Measurements from ENCODE around the gene SH3BP2. TPM values are rescaled to one million over a fixed set of nuclear protein-coding genes. Genes with fewer than 3 reads are reported as not detected.
A peak's percentile ranks its signal among the peaks of the same experiment; 100 is the strongest.

The SH3BP2 gene
- total RNA-seq, 1 experiment from 2014 or later, result 54.0 TPM

GRCh38 chr4:2754848-2755819 is 37.8 kb upstream of the SH3BP2 start:
- no peaks in the 10 kb centered on the region for H3K27me3 ChIP-seq (ENCODE audit: insufficient read depth, low read depth)
- no peaks in the 10 kb centered on the region for H3K9me2 ChIP-seq (ENCODE audit: insufficient read depth)
- no peaks in the 10 kb centered on the region for H3F3A ChIP-seq (ENCODE audit: insufficient read depth, low read depth)
- no peak overlapping the region for H3K27ac ChIP-seq
- BruUV-seq (replicated peaks), result no TSS peak
- H3K9me3 ChIP-seq (ENCODE audit: insufficient read depth, low read depth), result no peaks in the 10 kb centered on the region
- H3K4me1 ChIP-seq (replicated peaks; ENCODE audit: insufficient read depth), result peaks cover 6% of the 10 kb centered on the region; the same call in 1 of the 2 replicates
- intact Hi-C loops (cut with micrococcal nuclease; ENCODE audit: unreplicated experiment), result no loop called here
- CTCF ChIA-PET, result no interaction called here
- no peak for DNase-seq
- peak overlapping the region; percentile 75 for H3K4me2 ChIP-seq
- no peak overlapping the region for H2AFZ ChIP-seq
- POLR2A ChIA-PET (ENCODE audit: unreplicated experiment), result interaction anchor here (0.6 kb wide), 2 partner anchors 181 to 286 kb away, joined by 3 to 21 read pairs; no protein-coding TSS in a partner anchor
- TF ChIP-seq EZH2 (IDR thresholded peaks at IDR 0.05; ENCODE audit: low read depth), result no peak
- TF ChIP-seq, protein P1, sequence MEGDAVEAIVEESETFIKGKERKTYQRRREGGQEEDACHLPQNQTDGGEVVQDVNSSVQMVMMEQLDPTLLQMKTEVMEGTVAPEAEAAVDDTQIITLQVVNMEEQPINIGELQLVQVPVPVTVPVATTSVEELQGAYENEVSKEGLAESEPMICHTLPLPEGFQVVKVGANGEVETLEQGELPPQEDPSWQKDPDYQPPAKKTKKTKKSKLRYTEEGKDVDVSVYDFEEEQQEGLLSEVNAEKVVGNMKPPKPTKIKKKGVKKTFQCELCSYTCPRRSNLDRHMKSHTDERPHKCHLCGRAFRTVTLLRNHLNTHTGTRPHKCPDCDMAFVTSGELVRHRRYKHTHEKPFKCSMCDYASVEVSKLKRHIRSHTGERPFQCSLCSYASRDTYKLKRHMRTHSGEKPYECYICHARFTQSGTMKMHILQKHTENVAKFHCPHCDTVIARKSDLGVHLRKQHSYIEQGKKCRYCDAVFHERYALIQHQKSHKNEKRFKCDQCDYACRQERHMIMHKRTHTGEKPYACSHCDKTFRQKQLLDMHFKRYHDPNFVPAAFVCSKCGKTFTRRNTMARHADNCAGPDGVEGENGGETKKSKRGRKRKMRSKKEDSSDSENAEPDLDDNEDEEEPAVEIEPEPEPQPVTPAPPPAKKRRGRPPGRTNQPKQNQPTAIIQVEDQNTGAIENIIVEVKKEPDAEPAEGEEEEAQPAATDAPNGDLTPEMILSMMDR (conservative IDR thresholded peaks at IDR 0.05), result no peak
- peak overlapping the region; percentile 61; the same call in 1 of the 2 replicates for H3K4me3 ChIP-seq
- H3K36me3 ChIP-seq (ENCODE audit: low read depth), result no peaks in the 10 kb centered on the region
- no peaks in the 10 kb centered on the region for H4K20me1 ChIP-seq (ENCODE audit: insufficient read depth)
- peaks cover 12% of the 10 kb centered on the region for H3K79me2 ChIP-seq (ENCODE audit: low read depth)

DNA sequence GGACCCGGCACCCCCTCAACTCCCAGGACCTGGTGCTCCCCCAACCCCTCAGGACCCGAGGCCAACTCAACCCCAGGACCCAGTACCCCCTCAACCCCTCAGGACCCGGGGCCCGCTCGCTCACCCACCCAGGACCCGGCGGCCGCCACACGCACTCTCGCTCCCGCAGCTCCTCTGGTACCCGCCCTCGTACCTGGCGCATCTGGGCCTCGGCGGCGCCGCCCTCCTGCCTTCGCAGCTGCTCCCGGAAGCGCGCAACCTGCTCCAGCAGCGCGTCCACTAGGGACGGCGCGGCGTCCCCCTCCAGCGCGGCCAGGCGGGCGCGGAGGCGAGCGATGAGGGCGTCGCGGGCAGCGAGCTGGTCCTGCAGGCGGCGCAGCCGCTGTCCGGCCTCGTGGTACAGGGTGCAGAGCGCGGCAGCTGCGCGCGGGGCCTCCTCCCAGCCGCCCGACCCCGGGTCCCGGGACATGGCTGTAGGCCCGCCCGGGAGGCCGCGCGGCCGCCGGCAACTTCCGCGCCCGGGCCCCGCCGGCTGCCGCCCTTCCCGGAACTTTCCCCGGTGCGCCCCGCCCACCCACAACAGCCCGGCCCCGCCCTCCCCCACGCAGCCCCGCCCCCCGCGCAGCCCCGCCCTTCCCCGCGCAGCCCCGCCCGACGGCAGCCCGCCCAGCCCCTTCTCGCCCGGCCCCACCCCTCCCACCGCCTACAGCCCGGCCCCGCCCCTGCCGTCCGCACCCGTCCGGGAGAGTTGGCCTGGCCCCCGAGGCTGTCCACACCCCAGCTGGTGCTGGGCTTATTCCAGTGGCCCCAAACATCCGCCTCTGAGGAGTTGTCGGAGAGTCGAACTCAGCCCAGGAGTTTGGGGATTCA is 36.8 kb upstream of the SH3BP2 start, which contains the start of gene TNIP2:
TNIP2 (minus strand) TSS at position 516 of the 870 bp plus-strand sequence; CDS start at position 469, 47 bp downstream.
- peak within 1 kb of the TSS; percentile 75 for H3K4me2 ChIP-seq
- H3K9me2 ChIP-seq (ENCODE audit: insufficient read depth), result no peaks in the 10 kb centered on the region
- H2AFZ ChIP-seq, result 0 out of 2 replicates have a peak within 1 kb of the TSS, but pooled peaks have one; percentile 62
- H3K27ac ChIP-seq, result no peak within 1 kb of the TSS
- H3K9me3 ChIP-seq (ENCODE audit: insufficient read depth, low read depth), result no peaks in the 10 kb centered on the region
- intact Hi-C loops (cut with micrococcal nuclease; ENCODE audit: unreplicated experiment), result loop anchor here (2.0 kb wide), 2 partner anchors 43 to 181 kb away; no protein-coding TSS in a partner anchor
- H3K36me3 ChIP-seq (ENCODE audit: low read depth), result no peaks in the 10 kb centered on the region
- H3K27me3 ChIP-seq (ENCODE audit: insufficient read depth, low read depth), result no peaks in the 10 kb centered on the region
- ChIA-PET POLR2A (ENCODE audit: unreplicated experiment) (interaction anchor here (0.6 kb wide), 2 partner anchors 180 to 285 kb away, joined by 3 to 21 read pairs; no protein-coding TSS in a partner anchor), CTCF (interaction anchor here (0.6 kb wide), 1 partner anchor 291 kb away, joined by 5 read pairs; no protein-coding TSS in a partner anchor)
- BruUV-seq (replicated peaks), result no TSS peak
- DNase-seq, result peak; percentile 62 to 81
- H3K4me3 ChIP-seq, result peak within 1 kb of the TSS; percentile 61; the same call in 1 of the 2 replicates
- H3F3A ChIP-seq (ENCODE audit: insufficient read depth, low read depth), result no peaks in the 10 kb centered on the region
- H3K79me2 ChIP-seq (ENCODE audit: low read depth), result peaks cover 12% of the 10 kb centered on the region
- no peaks in the 10 kb centered on the region for H4K20me1 ChIP-seq (ENCODE audit: insufficient read depth)
- no peak for TF ChIP-seq EZH2 (IDR thresholded peaks at IDR 0.05; ENCODE audit: low read depth)
- TF ChIP-seq, protein P1 (conservative IDR thresholded peaks at IDR 0.05), result no peak
- peaks cover 6% of the 10 kb centered on the region; the same call in 1 of the 2 replicates for H3K4me1 ChIP-seq (replicated peaks; ENCODE audit: insufficient read depth)

Measured in PC-9 (cell line).